OCI-LY7 (cell line): ENCODE results near the gene ZNF565. TPM values are rescaled to one million over a fixed set of nuclear protein-coding genes. Genes with fewer than 3 reads are reported as not detected.
A peak's percentile ranks its signal among the peaks of the same experiment; 100 is the strongest.

Experiments
- BruUV-seq: library from RNA; stranded (reverse); fragments of 400-500 nt; replicated peaks from 2 replicates; lab custom pipeline; 2021; lab: Mats Ljungman, UMichigan
- CTCF ChIA-PET: fragments of 300-600 bp; sonication (Branson Sonifier 250); formaldehyde crosslinking; loops from one replicate; lab custom pipeline; 2022; ENCODE audit warnings: antibody characterized with exemption; ENCODE audit not compliant: unreplicated experiment; lab: Charles Lee
- POLR2A ChIA-PET: fragments of 300-600 bp; sonication (Branson Sonifier 250); formaldehyde crosslinking; loops from one replicate; lab custom pipeline; 2022; ENCODE audit warnings: antibody characterized with exemption; lab: Charles Lee
- DNase-seq: peaks from one replicate; pipeline ENCODE4 v3.0.0-alpha.2; 2015; ENCODE audit warnings: low spot score
- H2AFZ ChIP-seq: fragments of 200-600 bp; sonication (generic), shearing (Covaris generic); 2 replicates; pipeline ENCODE4 v1.6.1; 2014; ENCODE audit warnings: mild to moderate bottlenecking, antibody characterized with exemption, low read length, moderate library complexity
- H3K27ac ChIP-seq: fragments of 200-600 bp; sonication (generic); 2 replicates; pipeline ENCODE4 v1.5.1; 2014; ENCODE audit warnings: mixed run types, low read depth, mild to moderate bottlenecking, moderate library complexity, low read length, inconsistent platforms; ENCODE audit not compliant: poor library complexity, severe bottlenecking
- H3K36me3 ChIP-seq: fragments of 200-600 bp; sonication (generic); 2 replicates; pipeline ENCODE4 v1.6.1; 2014; ENCODE audit warnings: mild to moderate bottlenecking, antibody characterized with exemption, low read length, moderate library complexity, mixed read lengths; ENCODE audit not compliant: insufficient read depth
- H3K4me1 ChIP-seq: fragments of 200-600 bp; sonication (generic); 2 replicates; pipeline ENCODE4 v1.5.1; 2014; ENCODE audit warnings: mild to moderate bottlenecking, low read length; ENCODE audit not compliant: insufficient read depth, poor library complexity, severe bottlenecking
- H3K4me2 ChIP-seq: fragments of 200-600 bp; sonication (generic); 2 replicates; pipeline ENCODE4 v1.6.1; 2014; ENCODE audit warnings: mild to moderate bottlenecking, low read length
- H3K4me3 ChIP-seq: fragments of 200-600 bp; sonication (generic); 2 replicates; pipeline ENCODE4 v1.5.1; 2014; ENCODE audit warnings: mild to moderate bottlenecking, low read depth, low read length; ENCODE audit not compliant: poor library complexity, severe bottlenecking
- H3K79me2 ChIP-seq: fragments of 200-600 bp; sonication (generic); 2 replicates; pipeline ENCODE4 v1.6.1; 2016; ENCODE audit warnings: low read depth, mild to moderate bottlenecking, low read length, moderate library complexity, mixed read lengths; ENCODE audit not compliant: insufficient read depth
- H3K9me2 ChIP-seq: fragments of 200-600 bp; sonication (generic); 2 replicates; pipeline ENCODE4 v1.6.1; 2016; ENCODE audit warnings: mild to moderate bottlenecking, low read length, mixed read lengths; ENCODE audit not compliant: insufficient read depth
- H3K9me3 ChIP-seq: fragments of 200-600 bp; sonication (generic); 2 replicates; pipeline ENCODE4 v1.6.1; 2014; ENCODE audit warnings: mild to moderate bottlenecking, mixed run types, low read length, mixed read lengths
- H4K20me1 ChIP-seq: fragments of 200-600 bp; sonication (generic); 2 replicates; pipeline ENCODE4 v1.6.1; 2014; ENCODE audit warnings: mild to moderate bottlenecking, antibody characterized with exemption, low read length, moderate library complexity, mixed read lengths; ENCODE audit not compliant: insufficient read depth
- EZH2phosphoT487 ChIP-seq: fragments of 200-600 bp; sonication (generic); IDR thresholded peaks from 2 replicates; pipeline ENCODE4 v1.6.1; 2018; ENCODE audit warnings: low read depth, borderline replicate concordance, mild to moderate bottlenecking, mixed run types, antibody characterized with exemption, low read length, moderate library complexity, mixed read lengths
- intact Hi-C: fragments of 100-400 bp; cut with micrococcal nuclease; formaldehyde crosslinking; loops from one replicate; pipeline ENCODE4 v1.10.0; 2022; ENCODE audit not compliant: unreplicated experiment
- total RNA-seq, 2 experiments: library from RNA; depleted of rRNA in 1 of 2; stranded (reverse); fragments of >200 nt in 1 of 2; shearing (Covaris generic) in 1 of 2; gene quantifications; 2 replicates each; pipeline ENCODE4 v1.2.3, GENCODE V29; 2014 to 2022
- TF ChIP-seq, protein P1 (sequence below): fragments of 200-600 bp; sonication (generic); conservative IDR thresholded peaks from 2 replicates; pipeline ENCODE4 v1.5.1; 2014; ENCODE audit warnings: mild to moderate bottlenecking, antibody characterized with exemption, low read length, moderate library complexity, mixed read lengths

Gene ZNF565
- total RNA-seq, 2 experiments from 2014 or later, result 2.1 to 3.2 TPM

DNA sequence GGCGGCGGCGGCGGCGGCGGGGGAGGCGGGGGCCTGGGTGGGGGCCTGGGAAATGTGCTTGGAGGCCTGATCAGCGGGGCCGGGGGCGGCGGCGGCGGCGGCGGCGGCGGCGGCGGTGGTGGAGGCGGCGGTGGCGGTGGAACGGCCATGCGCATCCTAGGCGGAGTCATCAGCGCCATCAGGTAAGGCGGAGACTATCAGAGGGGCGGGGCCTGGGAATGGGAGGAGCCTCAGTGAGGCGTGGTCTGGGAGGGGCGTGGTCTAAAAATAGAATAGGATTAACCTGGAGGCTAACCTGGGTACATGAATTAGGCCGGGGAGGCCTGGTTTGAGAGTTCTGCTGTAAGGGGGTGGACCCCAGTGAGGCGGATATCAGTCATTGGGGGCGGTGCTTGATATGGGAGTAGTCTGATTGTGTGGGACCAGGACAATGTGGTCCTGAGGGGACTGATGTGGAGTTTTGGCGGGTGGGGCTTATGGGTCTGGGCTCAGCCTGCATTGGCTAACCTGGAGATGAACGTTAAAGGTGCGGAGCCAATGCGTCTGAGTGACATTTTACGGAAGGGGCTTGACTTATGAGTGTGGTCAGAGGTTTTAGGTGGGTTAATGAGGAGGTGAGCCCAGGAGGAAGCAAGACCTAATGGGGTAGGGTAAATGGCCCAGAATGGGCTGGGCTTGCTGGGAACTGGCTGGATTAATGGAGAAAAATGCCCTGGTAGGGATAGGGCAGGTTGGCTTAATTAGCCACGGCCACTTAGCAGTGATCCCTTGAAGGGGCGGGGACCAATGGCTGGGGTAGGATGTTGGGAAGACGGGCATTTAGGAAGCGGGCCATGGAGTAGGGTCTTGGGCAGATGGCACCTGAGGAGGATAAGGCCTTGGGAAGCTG, 73.2 kb downstream of the ZNF565 start:
- POLR2A ChIA-PET, result no interaction called here
- no peaks in the 10 kb centered on the region for H3K9me2 ChIP-seq
- H3K36me3 ChIP-seq, result peaks cover 38% of the 10 kb centered on the region
- peak overlapping the region; percentile 89 for H3K4me3 ChIP-seq
- H3K79me2 ChIP-seq, result peaks cover 18% of the 10 kb centered on the region; the same call in 1 of the 2 replicates
- peak; percentile 89 for DNase-seq
- H3K27ac ChIP-seq, result peak overlapping the region; percentile 81
- CTCF ChIA-PET, result no interaction called here
- intact Hi-C loops, result loop anchor here (2.0 kb wide), 1 partner anchor 74 kb away; the partner anchor contains the start of genes ZNF146 and ZNF565
- BruUV-seq, result no TSS peak
- TF ChIP-seq, protein P1, sequence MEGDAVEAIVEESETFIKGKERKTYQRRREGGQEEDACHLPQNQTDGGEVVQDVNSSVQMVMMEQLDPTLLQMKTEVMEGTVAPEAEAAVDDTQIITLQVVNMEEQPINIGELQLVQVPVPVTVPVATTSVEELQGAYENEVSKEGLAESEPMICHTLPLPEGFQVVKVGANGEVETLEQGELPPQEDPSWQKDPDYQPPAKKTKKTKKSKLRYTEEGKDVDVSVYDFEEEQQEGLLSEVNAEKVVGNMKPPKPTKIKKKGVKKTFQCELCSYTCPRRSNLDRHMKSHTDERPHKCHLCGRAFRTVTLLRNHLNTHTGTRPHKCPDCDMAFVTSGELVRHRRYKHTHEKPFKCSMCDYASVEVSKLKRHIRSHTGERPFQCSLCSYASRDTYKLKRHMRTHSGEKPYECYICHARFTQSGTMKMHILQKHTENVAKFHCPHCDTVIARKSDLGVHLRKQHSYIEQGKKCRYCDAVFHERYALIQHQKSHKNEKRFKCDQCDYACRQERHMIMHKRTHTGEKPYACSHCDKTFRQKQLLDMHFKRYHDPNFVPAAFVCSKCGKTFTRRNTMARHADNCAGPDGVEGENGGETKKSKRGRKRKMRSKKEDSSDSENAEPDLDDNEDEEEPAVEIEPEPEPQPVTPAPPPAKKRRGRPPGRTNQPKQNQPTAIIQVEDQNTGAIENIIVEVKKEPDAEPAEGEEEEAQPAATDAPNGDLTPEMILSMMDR, result no peak
- TF ChIP-seq EZH2phosphoT487, result no peak
- no peaks in the 10 kb centered on the region for H4K20me1 ChIP-seq
- H2AFZ ChIP-seq, result no peak overlapping the region
- peak overlapping the region; percentile 73 for H3K4me2 ChIP-seq
- H3K9me3 ChIP-seq, result no peaks in the 10 kb centered on the region
- H3K4me1 ChIP-seq, result peaks cover 9% of the 10 kb centered on the region

DNA sequence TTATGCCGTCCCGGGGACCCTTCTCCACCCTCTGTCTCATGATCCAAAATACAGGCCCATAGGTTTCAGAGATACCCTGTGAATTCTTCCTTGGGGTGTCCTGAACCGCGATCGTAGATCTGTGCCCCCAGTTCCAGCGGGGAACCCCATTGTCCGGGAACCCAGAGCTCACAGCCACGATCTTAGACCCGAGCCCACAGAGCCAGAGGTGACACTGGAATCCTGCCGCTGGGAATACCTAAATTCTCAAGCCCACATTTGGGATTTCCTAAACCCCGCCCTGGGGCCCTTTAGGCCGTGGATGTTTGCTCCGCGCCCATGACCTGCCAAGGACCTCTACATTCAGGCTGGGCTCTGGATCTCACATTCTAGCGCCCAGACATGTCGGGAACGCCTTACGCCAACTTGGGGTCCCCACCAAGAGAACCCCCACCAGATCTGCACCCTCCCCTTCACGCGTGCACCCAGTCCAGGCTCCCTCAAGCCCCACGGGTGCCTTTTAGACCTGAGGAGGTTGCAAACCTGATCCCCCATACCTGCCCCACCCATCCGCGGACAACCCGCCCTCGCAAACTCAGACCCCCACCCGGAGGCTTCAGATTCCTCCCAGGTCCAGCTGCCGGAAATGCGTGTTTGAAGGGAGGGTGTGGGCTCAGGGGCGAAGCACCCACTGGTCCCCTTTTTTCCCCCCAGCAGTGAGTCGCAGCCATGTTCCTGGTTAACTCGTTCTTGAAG, 74.0 kb downstream of the ZNF565 start:
- POLR2A ChIA-PET, result interaction anchor here (1.0 kb wide), 1 partner anchor 10 kb away, joined by 3 read pairs; no protein-coding TSS in a partner anchor
- intact Hi-C loops, result loop anchor here (2.0 kb wide), 1 partner anchor 74 kb away; the partner anchor contains the start of genes ZNF146 and ZNF565

More for the DNA sequence above, 74.0 kb downstream of the ZNF565 start:
- Histone ChIP-seq H3K4me1 (peaks cover 9% of the 10 kb centered on the region), H3K4me3 (peak overlapping the region; percentile 89), H3K79me2 (peaks cover 18% of the 10 kb centered on the region; the same call in 1 of the 2 replicates), H3K9me2 (no peaks in the 10 kb centered on the region), H3K36me3 (peaks cover 30% of the 10 kb centered on the region), H3K27ac (peak overlapping the region; percentile 81), H3K4me2 (peak overlapping the region; percentile 71), H4K20me1 (no peaks in the 10 kb centered on the region), H2AFZ (peak overlapping the region; percentile 36), H3K9me3 (no peaks in the 10 kb centered on the region)
- BruUV-seq, result TSS peak; percentile 78
- peak; percentile 82 for DNase-seq
- CTCF ChIA-PET, result no interaction called here
- no peak for TF ChIP-seq EZH2phosphoT487
- TF ChIP-seq, protein P1, result no peak
